GM21390 (cell line): ENCODE results near the gene GDPD4.

Source experiments
- ATAC-seq: cut with Tn5 transposase; IDR thresholded peaks from one replicate; pipeline ENCODE4 v1.9.1; 2021; ENCODE audit not compliant: unreplicated experiment

Gene GDPD4

GRCh38 chr11:77299528-77299993 lies 1.9 kb downstream of the GDPD4 start:
- ATAC-seq: no peak

GRCh38 chr11:77294040-77294439 lies 7.4 kb downstream of the GDPD4 start:
- ATAC-seq: no peak

- ATAC-seq: no peak
Observed at GRCh38 chr11:77289737-77290136, 11.7 kb downstream of the GDPD4 start.

GRCh38 chr11:77287615-77288273 lies 13.7 kb downstream of the GDPD4 start:
- no peak for ATAC-seq

GRCh38 chr11:77287136-77287535 lies 14.3 kb downstream of the GDPD4 start:
- no peak for ATAC-seq

- no peak for ATAC-seq
Observed at GRCh38 chr11:77284476-77285468, 16.7 kb downstream of the GDPD4 start.

- no peak for ATAC-seq
Observed at GRCh38 chr11:77283101-77283500, 18.4 kb downstream of the GDPD4 start.

GRCh38 chr11:77278595-77279506 lies 22.6 kb downstream of the GDPD4 start:
- no peak for ATAC-seq

- ATAC-seq: no peak
Observed at GRCh38 chr11:77276271-77276670, 25.2 kb downstream of the GDPD4 start.

- no peak for ATAC-seq
Observed at GRCh38 chr11:77270921-77271320, 30.6 kb downstream of the GDPD4 start.

- ATAC-seq: no peak
Observed at GRCh38 chr11:77269484-77270123, 31.9 kb downstream of the GDPD4 start.

GRCh38 chr11:77267962-77268361 lies 33.5 kb downstream of the GDPD4 start:
- no peak for ATAC-seq

GRCh38 chr11:77266766-77267165 lies 34.7 kb downstream of the GDPD4 start:
- ATAC-seq: no peak

- no peak for ATAC-seq
Observed at GRCh38 chr11:77262803-77263202, 38.7 kb downstream of the GDPD4 start.

- no peak for ATAC-seq
Observed at GRCh38 chr11:77259641-77260040, 41.8 kb downstream of the GDPD4 start.

GRCh38 chr11:77253690-77254089 lies 47.8 kb downstream of the GDPD4 start:
- no peak for ATAC-seq

GRCh38 chr11:77252555-77253270 lies 48.8 kb downstream of the GDPD4 start:
- no peak for ATAC-seq

- ATAC-seq: no peak
Observed at GRCh38 chr11:77250881-77251640, 50.4 kb downstream of the GDPD4 start.

- ATAC-seq: no peak
Observed at GRCh38 chr11:77249427-77249826, 52.1 kb downstream of the GDPD4 start.
